ENCODE results near the gene CDH23.

DNA sequence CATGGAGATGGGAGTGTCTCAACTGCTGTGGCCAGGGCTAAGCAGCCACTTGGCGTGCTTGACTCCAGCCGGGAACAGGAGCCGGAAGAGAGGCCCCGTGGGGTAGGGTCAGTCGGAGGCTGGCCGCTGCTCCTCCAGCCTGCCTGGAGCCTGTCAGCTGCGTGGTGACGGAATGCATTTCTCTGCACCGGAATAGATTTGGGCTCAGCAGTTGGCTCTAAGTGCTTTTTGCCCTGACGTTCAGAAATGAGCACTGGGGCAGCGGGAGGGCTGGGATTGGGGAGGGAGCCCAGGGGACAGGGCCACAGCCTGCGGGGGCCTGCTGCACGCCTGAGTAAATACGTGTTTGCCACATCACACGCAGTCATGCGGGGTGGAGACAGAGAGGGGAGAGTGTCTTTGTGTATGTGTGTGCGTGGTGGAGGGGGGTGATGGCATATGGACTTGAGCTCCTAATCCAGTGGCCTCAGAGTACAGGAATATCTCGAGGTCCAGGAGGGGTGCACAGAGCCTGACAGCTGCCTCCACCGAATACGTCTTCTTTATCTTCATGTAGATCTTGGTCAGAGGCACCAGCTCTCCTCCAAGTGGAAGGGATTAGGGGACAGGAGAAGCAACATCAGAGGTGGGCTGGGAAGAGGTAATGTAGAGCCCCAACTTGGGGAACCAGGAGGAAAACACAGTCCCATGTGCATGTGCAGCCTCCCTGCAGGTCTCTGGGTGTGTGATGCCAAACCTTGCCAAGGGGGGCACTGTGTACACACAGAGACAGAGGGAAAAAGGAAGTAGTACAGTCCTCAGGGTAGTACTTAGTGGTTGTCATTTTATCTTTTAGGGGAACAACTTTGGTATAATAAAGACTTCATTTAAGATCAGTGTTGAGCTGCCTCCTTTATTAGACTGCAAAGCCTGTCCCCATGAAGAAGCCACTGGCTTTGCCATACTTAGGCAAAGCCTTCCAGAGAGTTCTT, 151.4 kb downstream of the CDH23 start:
- TF ChIP-seq POLR2A (IDR thresholded peaks at IDR 0.05; ENCODE audit: low read length): no peak
- no peak for TF ChIP-seq GATA1 (IDR thresholded peaks at IDR 0.05; ENCODE audit: low read depth, low read length)

All from erythroblast (primary cell).